HG02943 (cell line): ENCODE results near the gene TIAL1.
"Not testable (repeated sequence)": the region's sequence is repeated elsewhere in the genome, so short reads cannot be mapped to it uniquely, and the experiment has no call there.

Experiments
- ATAC-seq: cut with Tn5 transposase; IDR thresholded peaks from one replicate; pipeline ENCODE4 v1.9.1; 2021; ENCODE audit warnings: mild to moderate bottlenecking, low read depth, moderate library complexity; ENCODE audit not compliant: unreplicated experiment

TIAL1 gene

GRCh38 chr10:119556081-119556480, 40.7 kb downstream of the TIAL1 start:
- not testable (repeated sequence) for ATAC-seq

GRCh38 chr10:119555178-119555784, 41.5 kb downstream of the TIAL1 start:
- ATAC-seq: no peak

- no peak for ATAC-seq
Observed at GRCh38 chr10:119550827-119551226, 45.9 kb downstream of the TIAL1 start.

GRCh38 chr10:119549247-119549999, 47.3 kb downstream of the TIAL1 start:
- ATAC-seq: no peak

GRCh38 chr10:119546009-119546408, 50.8 kb downstream of the TIAL1 start:
- ATAC-seq: no peak

- ATAC-seq: no peak
Observed at GRCh38 chr10:119545310-119545709, 51.5 kb downstream of the TIAL1 start.

GRCh38 chr10:119543814-119544642, 52.7 kb downstream of the TIAL1 start:
- no peak for ATAC-seq

GRCh38 chr10:119542988-119543813, 53.6 kb downstream of the TIAL1 start:
- ATAC-seq: peak; percentile 37

GRCh38 chr10:119542357-119542987, 54.3 kb downstream of the TIAL1 start, which contains the start of gene RGS10:
RGS10 (minus strand) TSS chr10:119542719; CDS start chr10:119542638, 81 bp downstream.
- peak; percentile 61 for ATAC-seq

- ATAC-seq: peak; percentile 2
Observed at GRCh38 chr10:119541459-119542356, 55.1 kb downstream of the TIAL1 start.

- ATAC-seq: no peak
Observed at GRCh38 chr10:119541046-119541445, 55.7 kb downstream of the TIAL1 start.

GRCh38 chr10:119540038-119540437, 56.7 kb downstream of the TIAL1 start:
- no peak for ATAC-seq

- ATAC-seq: no peak
Observed at GRCh38 chr10:119539359-119539825, 57.4 kb downstream of the TIAL1 start.

- ATAC-seq: no peak
Observed at GRCh38 chr10:119538632-119539358, 58.0 kb downstream of the TIAL1 start.

- ATAC-seq: no peak
Observed at GRCh38 chr10:119537953-119538630, 58.7 kb downstream of the TIAL1 start.

GRCh38 chr10:119536508-119537025, 60.2 kb downstream of the TIAL1 start:
- no peak for ATAC-seq

GRCh38 chr10:119535837-119536507, 60.8 kb downstream of the TIAL1 start:
- no peak for ATAC-seq
